Fibroblast of skin of back (primary cell): ENCODE measurements around the gene OR10S1. TPM values are rescaled to one million over a fixed set of nuclear protein-coding genes. Genes with fewer than 3 reads are reported as not detected.
"Not testable (repeated sequence)": the region's sequence is repeated elsewhere in the genome, so short reads cannot be mapped to it uniquely, and the experiment has no call there.

Experiments
- DNase-seq: peaks from one replicate; pipeline ENCODE4 v3.0.0-alpha.2; 2013
- polyA plus RNA-seq, 2 experiments: library from polyadenylated mRNA; unstranded; fragments of 120-200 nt; gene quantifications; one replicate each; pipeline ENCODE4 v1.2.1, GENCODE V29; 2013; ENCODE audit not compliant: insufficient read length in 2 of 2

Gene OR10S1, protein sequence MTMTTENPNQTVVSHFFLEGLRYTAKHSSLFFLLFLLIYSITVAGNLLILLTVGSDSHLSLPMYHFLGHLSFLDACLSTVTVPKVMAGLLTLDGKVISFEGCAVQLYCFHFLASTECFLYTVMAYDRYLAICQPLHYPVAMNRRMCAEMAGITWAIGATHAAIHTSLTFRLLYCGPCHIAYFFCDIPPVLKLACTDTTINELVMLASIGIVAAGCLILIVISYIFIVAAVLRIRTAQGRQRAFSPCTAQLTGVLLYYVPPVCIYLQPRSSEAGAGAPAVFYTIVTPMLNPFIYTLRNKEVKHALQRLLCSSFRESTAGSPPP
- not detected for polyA plus RNA-seq (2013, experiment 1 of 2; ENCODE audit: insufficient read length)
- polyA plus RNA-seq (2013, experiment 2 of 2; ENCODE audit: insufficient read length), result not detected

DNA sequence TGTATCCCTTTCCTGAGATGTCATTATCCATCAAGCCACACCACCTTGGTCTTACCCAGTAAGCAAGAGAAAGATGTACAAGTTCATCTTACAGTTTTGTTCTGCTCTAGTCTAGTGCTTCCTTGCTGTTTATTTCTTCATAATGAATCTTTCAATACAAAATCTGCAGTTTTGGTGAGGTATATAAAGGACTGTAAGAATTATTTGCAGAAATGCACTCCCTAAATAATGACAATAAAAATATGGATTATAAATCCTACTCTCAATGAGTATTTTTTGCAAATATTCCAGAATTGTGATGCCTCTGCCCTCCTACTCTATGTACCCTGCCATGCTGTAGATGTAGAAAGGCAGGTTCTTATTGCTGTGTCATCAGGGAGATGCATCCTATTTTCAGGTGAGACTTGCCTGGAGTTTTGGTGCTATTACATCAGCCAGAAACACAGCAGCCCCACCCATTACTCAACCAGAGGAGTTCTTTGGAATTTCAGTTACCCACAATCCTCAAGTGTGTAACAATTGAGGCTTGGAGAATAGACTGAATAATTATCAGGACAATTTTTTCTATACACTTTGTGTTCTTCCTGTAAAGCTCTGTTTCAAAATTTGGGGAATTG lies at the start of gene OR10S1:
Gene OR10S1 (minus strand): TSS at position 51 of the 617 bp plus-strand sequence. CDS start 117 bp downstream, outside the sequence.
- no peak for DNase-seq

DNA sequence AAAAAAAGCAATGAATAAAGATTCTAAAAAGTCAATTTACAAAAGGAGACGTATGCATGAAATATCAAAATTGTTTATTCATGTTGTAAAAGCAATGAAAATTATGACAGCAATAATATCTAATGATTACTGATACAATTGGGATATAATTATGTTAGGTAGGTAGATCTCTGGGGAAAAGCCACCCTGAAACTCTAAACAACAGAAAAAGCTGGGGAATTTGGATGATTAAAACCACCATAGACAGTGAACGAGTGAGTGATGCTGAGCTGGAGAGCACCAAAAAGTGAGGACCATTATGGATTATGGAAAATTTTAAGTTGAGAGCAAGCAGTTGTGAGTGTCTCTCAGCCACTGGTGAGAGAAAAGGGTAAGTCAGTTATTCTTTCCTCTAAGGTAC lies 48.9 kb upstream of the OR10S1 start, which contains the start of gene OR10G8:
Gene OR10G8 (plus strand): TSS at position 301 of the 400 bp plus-strand sequence. CDS start 2,825 bp downstream, outside the sequence.
- no peak for DNase-seq

DNA sequence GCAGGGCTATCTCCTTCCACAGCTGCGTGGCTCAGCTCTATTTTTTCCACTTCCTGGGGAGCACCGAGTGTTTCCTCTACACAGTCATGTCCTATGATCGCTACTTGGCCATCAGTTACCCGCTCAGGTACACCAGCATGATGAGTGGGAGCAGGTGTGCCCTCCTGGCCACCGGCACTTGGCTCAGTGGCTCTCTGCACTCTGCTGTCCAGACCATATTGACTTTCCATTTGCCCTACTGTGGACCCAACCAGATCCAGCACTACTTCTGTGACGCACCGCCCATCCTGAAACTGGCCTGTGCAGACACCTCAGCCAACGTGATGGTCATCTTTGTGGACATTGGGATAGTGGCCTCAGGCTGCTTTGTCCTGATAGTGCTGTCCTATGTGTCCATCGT lies 38.3 kb upstream of the OR10S1 start:
- not testable (repeated sequence) for DNase-seq

DNA sequence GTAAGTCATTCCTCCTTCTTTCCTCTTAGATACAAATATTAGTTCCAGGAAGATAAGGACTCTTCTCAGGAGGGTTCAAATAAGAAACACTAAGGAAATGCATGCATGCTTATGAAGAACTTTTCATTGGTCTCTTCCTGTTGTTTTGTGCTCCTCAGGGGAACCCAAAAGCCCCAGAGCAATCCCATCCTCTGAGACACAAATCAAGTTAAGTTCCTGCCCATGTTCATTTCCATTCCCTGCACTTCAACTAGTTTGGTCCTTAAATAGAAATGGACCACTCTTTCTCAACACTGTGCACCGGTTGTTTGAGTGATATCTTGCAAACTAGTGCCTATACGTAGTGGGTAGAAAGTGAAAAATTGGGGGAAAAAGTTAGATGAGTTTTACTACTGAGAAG lies 35.1 kb upstream of the OR10S1 start, which contains the start of gene OR10G4:
Gene OR10G4 (plus strand): TSS at position 301 of the 400 bp plus-strand sequence. CDS start 2,578 bp downstream, outside the sequence.
- no peak for DNase-seq

DNA sequence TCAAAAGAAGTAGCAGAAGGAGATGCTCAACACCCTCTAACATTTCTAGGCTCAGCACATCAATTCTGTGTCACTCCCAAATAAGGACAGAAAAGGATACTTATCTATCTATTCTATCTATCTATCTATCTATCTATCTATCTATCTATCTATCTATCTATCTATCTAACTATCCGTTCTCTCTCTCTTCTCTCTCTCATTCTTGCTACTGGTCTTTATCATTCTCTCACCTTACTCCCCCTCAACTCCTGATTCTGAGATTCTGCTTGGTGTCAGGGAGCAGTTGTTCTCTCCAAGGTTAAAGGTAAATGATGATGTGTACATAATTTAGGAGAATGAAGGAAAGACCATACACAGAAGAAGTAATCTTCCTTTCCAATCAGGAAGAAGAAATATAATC lies 17.5 kb upstream of the OR10S1 start, which contains the start of gene OR10G6:
Gene OR10G6 (minus strand): TSS at position 43 of the 400 bp plus-strand sequence. CDS start 0 bp downstream, at position 43.
- no peak for DNase-seq

DNA sequence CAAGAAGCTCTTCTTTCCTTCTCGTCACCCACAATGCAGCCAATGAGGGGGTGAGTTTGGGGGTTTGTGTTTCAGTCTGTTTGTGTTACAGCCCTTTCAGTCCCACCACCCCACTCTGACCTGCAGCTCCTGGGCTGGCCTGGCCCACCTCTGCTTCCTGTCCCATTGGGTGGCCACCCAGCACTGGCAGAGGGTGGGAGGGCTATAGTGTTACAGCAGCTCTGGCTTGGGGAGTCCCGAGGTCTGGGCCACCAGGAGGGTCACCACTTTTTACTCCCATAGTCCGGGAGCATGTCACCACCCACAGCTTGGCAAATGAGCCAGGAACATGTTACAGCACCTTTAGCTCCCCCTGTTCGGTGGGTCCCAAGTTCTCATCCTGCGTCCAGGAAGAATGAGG lies 1.7 kb upstream of the OR10S1 start:
- no peak for DNase-seq

DNA sequence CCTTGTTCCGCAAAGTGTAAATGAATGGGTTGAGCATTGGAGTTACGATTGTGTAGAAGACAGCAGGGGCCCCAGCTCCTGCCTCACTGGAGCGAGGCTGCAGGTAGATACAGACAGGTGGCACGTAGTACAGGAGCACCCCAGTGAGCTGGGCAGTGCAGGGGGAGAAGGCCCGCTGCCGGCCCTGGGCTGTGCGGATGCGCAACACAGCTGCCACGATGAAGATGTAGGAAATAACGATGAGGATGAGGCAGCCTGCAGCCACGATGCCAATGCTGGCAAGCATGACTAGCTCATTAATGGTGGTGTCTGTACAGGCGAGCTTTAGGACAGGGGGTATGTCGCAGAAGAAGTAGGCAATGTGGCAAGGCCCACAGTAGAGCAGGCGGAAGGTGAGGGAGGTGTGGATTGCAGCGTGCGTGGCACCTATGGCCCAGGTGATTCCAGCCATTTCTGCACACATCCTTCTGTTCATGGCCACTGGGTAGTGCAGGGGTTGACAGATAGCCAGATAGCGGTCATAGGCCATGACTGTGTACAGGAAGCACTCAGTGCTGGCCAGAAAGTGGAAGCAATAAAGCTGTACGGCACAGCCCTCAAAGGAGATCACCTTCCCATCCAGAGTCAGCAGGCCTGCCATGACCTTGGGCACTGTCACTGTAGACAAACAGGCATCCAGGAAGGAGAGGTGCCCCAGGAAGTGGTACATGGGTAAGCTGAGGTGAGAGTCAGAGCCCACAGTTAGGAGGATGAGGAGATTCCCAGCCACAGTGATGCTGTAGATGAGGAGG lies 616 bp downstream of the OR10S1 start:
- no peak for DNase-seq

DNA sequence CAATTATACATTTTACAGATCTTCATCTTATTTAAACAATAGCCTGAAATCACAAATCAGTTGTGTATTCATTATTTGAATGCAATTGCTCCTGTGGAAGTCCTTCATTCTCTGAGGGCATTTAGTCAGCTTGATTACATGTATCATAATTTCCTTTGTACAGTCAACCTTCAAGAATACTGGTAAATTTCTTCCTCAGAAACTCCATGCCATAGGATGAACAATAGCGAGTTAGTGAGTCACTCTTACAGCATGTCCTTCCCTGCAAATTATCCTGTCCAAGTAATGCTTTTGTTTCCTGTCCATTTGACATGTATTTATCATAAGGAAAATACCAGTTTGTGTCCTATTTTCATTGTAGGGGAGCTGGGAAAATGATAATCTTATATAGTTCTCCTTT lies 3.8 kb downstream of the OR10S1 start:
- DNase-seq, result peak; percentile 82

DNA sequence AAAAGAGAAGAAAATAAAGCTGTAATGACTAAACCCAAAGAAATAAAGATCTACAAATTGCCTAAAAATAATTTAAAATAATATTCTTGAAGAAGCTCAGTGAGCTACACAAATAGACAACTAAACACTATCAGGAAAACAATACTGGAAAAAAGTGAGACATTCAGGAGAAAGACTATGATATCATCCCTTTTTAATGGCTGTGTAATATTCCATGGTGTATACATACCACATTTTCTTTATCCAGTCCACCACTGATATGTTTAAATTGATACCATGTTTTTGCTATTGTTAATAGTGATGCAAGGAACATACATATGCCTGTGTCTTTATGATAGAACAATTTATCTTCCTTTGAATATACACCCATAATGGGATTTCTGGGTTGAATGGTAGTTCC lies 20.8 kb downstream of the OR10S1 start:
- no peak for DNase-seq

DNA sequence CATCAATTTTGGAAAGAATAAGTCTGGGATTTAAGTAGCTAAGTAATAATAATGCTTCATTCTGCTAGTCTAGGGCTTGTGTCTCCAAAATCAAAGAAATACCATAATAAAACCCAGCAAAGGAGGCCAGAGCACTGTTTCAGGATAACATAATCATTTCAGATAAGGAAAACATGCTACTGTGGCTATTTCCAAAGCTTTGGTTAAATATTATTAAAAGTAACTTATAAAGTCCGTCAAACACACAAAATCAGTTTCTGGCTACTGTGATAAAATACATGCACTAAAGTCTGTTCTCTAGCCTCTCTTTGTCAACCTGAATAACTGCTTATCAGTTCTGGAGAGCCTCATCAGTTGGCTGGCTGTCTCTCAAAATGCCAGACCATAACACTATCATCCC lies 32.4 kb downstream of the OR10S1 start:
- no peak for DNase-seq

DNA sequence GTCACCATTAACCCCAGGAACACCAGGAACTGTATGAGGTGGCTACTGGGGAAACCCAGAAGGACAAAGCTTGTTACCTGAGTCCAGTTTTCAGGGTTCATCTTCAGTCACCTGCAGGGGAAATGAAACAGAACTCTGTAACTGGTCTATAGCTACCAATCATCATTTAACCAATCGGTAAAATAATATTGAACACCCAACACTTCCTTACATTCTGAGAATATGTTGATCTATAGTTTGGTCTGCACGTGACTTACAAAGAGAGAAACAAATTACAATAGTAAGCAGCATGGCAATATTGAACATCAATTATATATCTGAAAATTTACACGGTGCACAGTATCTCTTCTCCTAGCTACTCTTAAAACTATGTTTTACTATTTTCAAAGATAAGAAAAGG lies 33.8 kb downstream of the OR10S1 start, which contains the start of gene OR6T1:
Gene OR6T1 (minus strand): TSS at position 101 of the 400 bp plus-strand sequence. CDS start 0 bp downstream, at position 101.
- DNase-seq, result no peak

DNA sequence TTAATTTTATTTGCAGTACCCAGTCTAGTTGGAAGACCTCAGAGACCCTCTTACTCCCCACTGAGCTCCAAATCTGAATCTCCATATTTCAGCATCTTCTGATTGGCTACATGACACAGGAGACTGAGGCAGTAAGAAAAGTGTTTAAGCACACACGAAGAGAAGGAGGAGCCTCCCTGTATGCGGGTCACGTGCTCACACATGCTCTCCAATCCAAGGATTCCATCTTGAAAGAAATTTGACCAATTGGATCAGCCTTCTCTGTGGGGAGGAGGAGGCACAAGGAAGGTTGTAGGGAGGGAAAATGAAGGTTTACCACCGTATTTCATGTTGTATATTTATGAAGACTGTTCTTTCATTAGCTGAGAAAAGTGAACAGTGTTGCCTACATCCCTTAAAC lies 35.2 kb downstream of the OR10S1 start:
- DNase-seq, result no peak

DNA sequence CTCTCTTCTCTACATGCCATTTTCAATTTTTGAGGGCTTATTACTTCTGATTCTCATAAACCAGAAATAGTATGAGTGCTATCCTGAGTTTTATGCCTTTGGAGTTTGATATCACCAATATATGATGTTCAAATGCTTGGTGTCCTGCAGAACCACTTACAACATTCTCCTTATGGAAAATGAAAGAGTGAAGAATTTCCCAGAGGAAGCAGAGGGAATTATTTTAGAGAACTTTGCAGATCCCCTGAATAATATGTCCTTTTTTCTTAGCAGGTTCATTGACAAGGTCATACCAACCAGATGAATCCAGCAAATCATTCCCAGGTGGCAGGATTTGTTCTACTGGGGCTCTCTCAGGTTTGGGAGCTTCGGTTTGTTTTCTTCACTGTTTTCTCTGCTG lies 38.3 kb downstream of the OR10S1 start, which contains the start of gene OR4D5:
Gene OR4D5 (plus strand): TSS at position 301 of the 400 bp plus-strand sequence. CDS start 0 bp downstream, at position 301.
- no peak for DNase-seq
